ENCODE measurements around the gene MCUB.

GRCh38 chr4:109721033-109721432, 161.0 kb downstream of the MCUB start:
- TF ChIP-seq, protein P1, sequence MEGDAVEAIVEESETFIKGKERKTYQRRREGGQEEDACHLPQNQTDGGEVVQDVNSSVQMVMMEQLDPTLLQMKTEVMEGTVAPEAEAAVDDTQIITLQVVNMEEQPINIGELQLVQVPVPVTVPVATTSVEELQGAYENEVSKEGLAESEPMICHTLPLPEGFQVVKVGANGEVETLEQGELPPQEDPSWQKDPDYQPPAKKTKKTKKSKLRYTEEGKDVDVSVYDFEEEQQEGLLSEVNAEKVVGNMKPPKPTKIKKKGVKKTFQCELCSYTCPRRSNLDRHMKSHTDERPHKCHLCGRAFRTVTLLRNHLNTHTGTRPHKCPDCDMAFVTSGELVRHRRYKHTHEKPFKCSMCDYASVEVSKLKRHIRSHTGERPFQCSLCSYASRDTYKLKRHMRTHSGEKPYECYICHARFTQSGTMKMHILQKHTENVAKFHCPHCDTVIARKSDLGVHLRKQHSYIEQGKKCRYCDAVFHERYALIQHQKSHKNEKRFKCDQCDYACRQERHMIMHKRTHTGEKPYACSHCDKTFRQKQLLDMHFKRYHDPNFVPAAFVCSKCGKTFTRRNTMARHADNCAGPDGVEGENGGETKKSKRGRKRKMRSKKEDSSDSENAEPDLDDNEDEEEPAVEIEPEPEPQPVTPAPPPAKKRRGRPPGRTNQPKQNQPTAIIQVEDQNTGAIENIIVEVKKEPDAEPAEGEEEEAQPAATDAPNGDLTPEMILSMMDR (IDR thresholded peaks at IDR 0.05; ENCODE audit: low read length), result no peak
- TF ChIP-seq EZH2 (optimal IDR thresholded peaks at IDR 0.05; ENCODE audit: low read depth, low read length), result no peak
